Neural progenitor cell (in vitro differentiated cells): ENCODE data around the gene RIBC2. TPM values are rescaled to one million over a fixed set of nuclear protein-coding genes. Genes with fewer than 3 reads are reported as not detected.

ENCODE experiments used
- DNase-seq: peaks from one replicate; pipeline ENCODE4 v3.0.0-alpha.2; 2016; ENCODE audit warnings: low spot score
- H2AFZ ChIP-seq: fragments of 200-600 bp; sonication (generic); replicated peaks from 2 replicates; pipeline ENCODE4 v1.6.1; 2016; ENCODE audit warnings: antibody characterized with exemption
- H3F3A ChIP-seq: fragments of 200-600 bp; sonication (generic); 2 replicates; pipeline ENCODE4 v1.6.1; 2016; ENCODE audit warnings: antibody characterized with exemption, low read depth
- H3K27ac ChIP-seq: fragments of 200-600 bp; sonication (generic); 2 replicates; pipeline ENCODE4 v1.5.1; 2016; ENCODE audit warnings: mild to moderate bottlenecking
- H3K27me3 ChIP-seq: fragments of 200-600 bp; sonication (generic); 2 replicates; pipeline ENCODE4 v1.6.1; 2016; ENCODE audit warnings: mild to moderate bottlenecking, moderate library complexity
- H3K36me3 ChIP-seq: fragments of 200-600 bp; sonication (generic); 2 replicates; pipeline ENCODE4 v1.5.1; 2016
- H3K4me1 ChIP-seq: fragments of 200-600 bp; sonication (generic); 2 replicates; pipeline ENCODE4 v1.6.1; 2016; ENCODE audit warnings: mixed run types
- H3K4me2 ChIP-seq: fragments of 200-600 bp; sonication (generic); 2 replicates; pipeline ENCODE4 v1.6.1; 2016
- H3K4me3 ChIP-seq: fragments of 200-600 bp; sonication (generic); 2 replicates; pipeline ENCODE4 v1.5.1; 2016
- H3K79me2 ChIP-seq: fragments of 200-600 bp; sonication (generic); 2 replicates; pipeline ENCODE4 v1.6.1; 2016; ENCODE audit warnings: low read depth
- H3K9ac ChIP-seq: fragments of 200-600 bp; sonication (generic); 2 replicates; pipeline ENCODE4 v1.6.1; 2016
- H3K9me3 ChIP-seq: fragments of 200-600 bp; sonication (generic); 2 replicates; pipeline ENCODE4 v1.5.1; 2016; ENCODE audit warnings: low read depth
- H4K20me1 ChIP-seq: fragments of 200-600 bp; sonication (generic); 2 replicates; pipeline ENCODE4 v1.6.1; 2016; ENCODE audit warnings: low read depth
- H3K27ac Mint-ChIP-seq: 3 replicates; pipeline ENCODE4 v1.8.0; 2021; ENCODE audit warnings: mixed read lengths
- H3K27me3 Mint-ChIP-seq: 2 replicates; pipeline ENCODE4 v1.8.0; 2022; ENCODE audit warnings: low read depth, mild to moderate bottlenecking, inconsistent platforms, moderate library complexity, mixed read lengths; ENCODE audit not compliant: insufficient read depth
- H3K36me3 Mint-ChIP-seq: 3 replicates; pipeline ENCODE4 v1.8.0; 2021; ENCODE audit warnings: mixed read lengths
- H3K4me1 Mint-ChIP-seq: 3 replicates; pipeline ENCODE4 v1.8.0; 2021; ENCODE audit warnings: mixed read lengths
- H3K4me3 Mint-ChIP-seq: 3 replicates; pipeline ENCODE4 v1.8.0; 2021; ENCODE audit warnings: mild to moderate bottlenecking, moderate library complexity, mixed read lengths
- H3K9me3 Mint-ChIP-seq: 3 replicates; pipeline ENCODE4 v1.8.0; 2020; ENCODE audit warnings: mixed read lengths
- CTCF ChIP-seq: fragments of 200-600 bp; sonication (generic); IDR thresholded peaks from 2 replicates; pipeline ENCODE4 v1.5.1; 2017; ENCODE audit warnings: antibody characterized with exemption, mild to moderate bottlenecking
- EZH2 ChIP-seq: fragments of 200-600 bp; sonication (generic); IDR thresholded peaks from 2 replicates; pipeline ENCODE4 v1.6.1; 2017; ENCODE audit warnings: antibody characterized with exemption, mild to moderate bottlenecking, moderate library complexity
- EZH2phosphoT487 ChIP-seq: fragments of 200-600 bp; sonication (generic); IDR thresholded peaks from 2 replicates; pipeline ENCODE4 v1.6.1; 2017; ENCODE audit warnings: antibody characterized with exemption
- total RNA-seq: library from RNA; depleted of rRNA; stranded (reverse); fragments of >200 nt; gene quantifications from 2 replicates; pipeline ENCODE4 v1.2.3, GENCODE V29; 2015; ENCODE audit warnings: low replicate concordance

RIBC2 gene
- total RNA-seq, 1 donor from 2014 or later = 2.0 TPM

- DNase-seq = peak; percentile 73
- Mint-ChIP-seq H3K9me3 (no peaks in the 10 kb centered on the region), H3K36me3 (no peaks in the 10 kb centered on the region), H3K27me3 (peaks cover 15% of the 10 kb centered on the region), H3K4me1 (peaks cover 21% of the 10 kb centered on the region), H3K27ac (no peak overlapping the region), H3K4me3 (peak overlapping the region; percentile 70)
- H2AFZ ChIP-seq = no peak overlapping the region
- no peaks in the 10 kb centered on the region for H3K9me3 ChIP-seq
- H3K27me3 ChIP-seq = no peaks in the 10 kb centered on the region
- H3K4me1 ChIP-seq = peaks cover 7% of the 10 kb centered on the region
- H3K9ac ChIP-seq = no peak overlapping the region
- H3K36me3 ChIP-seq = no peaks in the 10 kb centered on the region
- peaks cover 4% of the 10 kb centered on the region for H3F3A ChIP-seq
- no peaks in the 10 kb centered on the region for H3K79me2 ChIP-seq
- no peaks in the 10 kb centered on the region for H4K20me1 ChIP-seq
- no peak overlapping the region for H3K4me3 ChIP-seq
- H3K27ac ChIP-seq = no peak overlapping the region
- H3K4me2 ChIP-seq = no peak overlapping the region
- TF ChIP-seq EZH2 (no peak), CTCF (peak; percentile 64)
Observed at GRCh38 chr22:45441138-45441537, 27.6 kb downstream of the RIBC2 start.

GRCh38 chr22:45442116-45442515, 28.6 kb downstream of the RIBC2 start:
- no peak overlapping the region for H3K4me3 ChIP-seq
- TF ChIP-seq EZH2 (no peak), CTCF (no peak), EZH2phosphoT487 (no peak)
- Mint-ChIP-seq H3K27me3 (peaks cover 15% of the 10 kb centered on the region), H3K9me3 (no peaks in the 10 kb centered on the region), H3K36me3 (no peaks in the 10 kb centered on the region), H3K4me3 (no peak overlapping the region), H3K4me1 (peaks cover 21% of the 10 kb centered on the region), H3K27ac (no peak overlapping the region)
- H3K9ac ChIP-seq = no peak overlapping the region
- no peak overlapping the region for H3K27ac ChIP-seq
- H3K27me3 ChIP-seq = no peaks in the 10 kb centered on the region
- H3K36me3 ChIP-seq = no peaks in the 10 kb centered on the region
- DNase-seq = peak; percentile 28
- H3K79me2 ChIP-seq = no peaks in the 10 kb centered on the region
- no peaks in the 10 kb centered on the region for H4K20me1 ChIP-seq
- no peak overlapping the region for H2AFZ ChIP-seq
- H3K9me3 ChIP-seq = no peaks in the 10 kb centered on the region
- no peak overlapping the region for H3K4me2 ChIP-seq
- peaks cover 4% of the 10 kb centered on the region for H3F3A ChIP-seq
- H3K4me1 ChIP-seq = peaks cover 7% of the 10 kb centered on the region

- no peak overlapping the region for H3K27ac ChIP-seq
- DNase-seq = no peak
- Mint-ChIP-seq H3K36me3 (no peaks in the 10 kb centered on the region), H3K27ac (no peak overlapping the region), H3K4me3 (no peak overlapping the region), H3K27me3 (peaks cover 12% of the 10 kb centered on the region), H3K9me3 (no peaks in the 10 kb centered on the region), H3K4me1 (peaks cover 18% of the 10 kb centered on the region)
- H2AFZ ChIP-seq = no peak overlapping the region
- no peaks in the 10 kb centered on the region for H3K36me3 ChIP-seq
- no peak overlapping the region for H3K9ac ChIP-seq
- peaks cover 4% of the 10 kb centered on the region for H3F3A ChIP-seq
- H3K9me3 ChIP-seq = no peaks in the 10 kb centered on the region
- H4K20me1 ChIP-seq = no peaks in the 10 kb centered on the region
- H3K4me3 ChIP-seq = no peak overlapping the region
- H3K4me1 ChIP-seq = peaks cover 7% of the 10 kb centered on the region
- no peaks in the 10 kb centered on the region for H3K79me2 ChIP-seq
- H3K4me2 ChIP-seq = no peak overlapping the region
- TF ChIP-seq EZH2 = no peak
- no peak for TF ChIP-seq EZH2phosphoT487
- TF ChIP-seq CTCF = no peak
- no peaks in the 10 kb centered on the region for H3K27me3 ChIP-seq
Observed at GRCh38 chr22:45444168-45444567, 30.7 kb downstream of the RIBC2 start.
